ENCODE results near the gene CREB5. TPM values are rescaled to one million over a fixed set of nuclear protein-coding genes. Genes with fewer than 3 reads are reported as not detected.
A peak's percentile ranks its signal among the peaks of the same experiment; 100 is the strongest.

Gene CREB5
- total and polyA plus RNA-seq, 7 donors: 0.86 to 33.8 (median 16.6) TPM

GRCh38 chr7:28708033-28708951 lies 296.0 kb downstream of the CREB5 start:
- Histone ChIP-seq H3K27ac (no peak overlapping the region), H3K36me3 (ENCODE audit: insufficient read depth in 1 of 2, low read depth in 1 of 2) (no peaks in the 10 kb centered on the region), H3K27me3 (ENCODE audit: insufficient read depth in 3 of 3, low read length in 2 of 3) (no peaks in the 10 kb centered on the region), H3K9me3 (no peaks in the 10 kb centered on the region), H3K4me1 (peaks cover 23% of the 10 kb centered on the region), H3K4me3 (peak overlapping the region; percentile 41)
- 32 to 42% (median 33%) methylated on average over 15 of the region's 15 CpGs for WGBS, 3 donors
- intact Hi-C loops (cut with DNase I): no loop called here
- DNase-seq: peak; percentile 36 to 58
- no peak for TF ChIP-seq CTCF (IDR thresholded peaks at IDR 0.05)
- peak; percentile 54 to 80 (median 63) for ATAC-seq

DNA sequence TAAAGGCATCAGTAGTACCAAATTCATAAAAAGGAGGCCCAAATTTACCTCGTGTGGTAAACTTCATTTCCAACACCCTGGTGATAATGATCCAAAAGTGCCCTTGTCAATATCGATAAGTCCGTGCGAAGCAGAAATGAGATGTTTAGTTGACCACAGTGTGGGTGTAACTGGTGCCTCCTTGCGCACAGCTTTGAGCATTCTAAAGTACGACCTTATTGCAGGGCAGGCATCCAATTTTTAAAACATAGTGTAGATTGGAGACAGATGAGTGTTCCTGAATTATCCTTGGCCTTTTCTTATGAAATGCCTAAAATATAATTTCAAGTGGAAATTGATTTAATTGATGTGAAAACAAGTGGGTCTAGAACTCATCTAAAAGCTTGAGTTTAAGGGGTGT lies 297.4 kb downstream of the CREB5 start:
- TF ChIP-seq CTCF (IDR thresholded peaks at IDR 0.05): no peak
- no peak for ATAC-seq
- Histone ChIP-seq H3K27ac (no peak overlapping the region), H3K4me1 (peaks cover 21% of the 10 kb centered on the region), H3K36me3 (ENCODE audit: insufficient read depth in 1 of 2, low read depth in 1 of 2) (no peaks in the 10 kb centered on the region), H3K9me3 (no peaks in the 10 kb centered on the region), H3K27me3 (ENCODE audit: insufficient read depth in 3 of 3, low read length in 2 of 3) (no peaks in the 10 kb centered on the region), H3K4me3 (no peak overlapping the region)
- intact Hi-C loops (cut with DNase I): no loop called here
- WGBS, 3 donors: 83 to 95% (median 93%) methylated on average over 6 of the region's 6 CpGs
- DNase-seq: no peak

- no peaks in the 10 kb centered on the region for H3K36me3 ChIP-seq (ENCODE audit: insufficient read depth in 1 of 2, low read depth in 1 of 2)
- no peak for TF ChIP-seq CTCF (IDR thresholded peaks at IDR 0.05)
- H3K27ac ChIP-seq: no peak overlapping the region
- H3K9me3 ChIP-seq: no peaks in the 10 kb centered on the region
- no peak overlapping the region for H3K4me3 ChIP-seq
- ATAC-seq (no peak), DNase-seq (no peak)
- intact Hi-C loops (cut with DNase I): no loop called here
- H3K27me3 ChIP-seq (ENCODE audit: insufficient read depth in 3 of 3, low read length in 2 of 3): no peaks in the 10 kb centered on the region
- H3K4me1 ChIP-seq: peaks cover 21% of the 10 kb centered on the region
- 73 to 82% (median 81%) methylated on average over 3 of the region's 3 CpGs for WGBS, 3 donors
Observed at GRCh38 chr7:28711114-28711513, 298.8 kb downstream of the CREB5 start.

DNA sequence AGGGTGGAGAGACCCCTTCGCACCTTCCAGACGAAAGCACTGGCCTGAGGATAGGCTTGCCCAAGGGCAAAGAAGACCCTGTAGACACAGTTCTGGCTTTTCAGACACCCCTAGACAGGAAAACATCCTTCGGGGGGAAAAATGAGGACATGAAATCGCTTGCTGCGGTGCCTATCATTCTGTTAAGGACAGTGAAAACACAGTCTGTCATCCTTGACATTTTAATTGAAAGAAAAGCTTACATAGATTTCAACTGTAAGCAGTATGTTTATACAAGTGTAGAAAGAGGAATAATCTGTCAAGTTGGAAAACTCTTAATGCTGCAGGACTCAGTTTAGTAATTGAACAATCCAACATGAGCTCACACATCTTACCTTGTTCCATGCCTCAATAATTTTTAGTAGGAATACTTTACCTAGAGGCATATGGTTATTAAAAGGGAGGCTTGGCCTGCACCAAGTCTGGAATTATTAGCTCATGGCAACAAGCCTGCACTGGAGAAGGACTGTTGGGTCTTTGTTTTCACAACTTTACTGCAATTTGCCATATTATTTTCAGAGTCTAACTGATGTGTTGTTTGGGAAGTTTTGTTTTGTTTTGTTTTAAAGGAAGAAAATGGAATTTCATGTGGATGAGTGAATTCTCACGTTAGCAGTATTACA lies 302.3 kb downstream of the CREB5 start:
- Histone ChIP-seq H3K9me3 (no peaks in the 10 kb centered on the region), H3K27ac (no peak overlapping the region), H3K4me3 (no peak overlapping the region), H3K27me3 (ENCODE audit: insufficient read depth in 3 of 3, low read length in 2 of 3) (no peaks in the 10 kb centered on the region), H3K36me3 (ENCODE audit: insufficient read depth in 1 of 2, low read depth in 1 of 2) (peaks cover 0 to 4% of the 10 kb centered on the region in 2 donors), H3K4me1 (no peaks in the 10 kb centered on the region)
- no peak for DNase-seq
- 82 to 88% (median 86%) methylated on average over 6 of the region's 6 CpGs for WGBS, 3 donors
- intact Hi-C loops (cut with DNase I): no loop called here
- ATAC-seq: no peak
- no peak for TF ChIP-seq CTCF (IDR thresholded peaks at IDR 0.05)

Measured in psoas muscle (tissue), 8 donors.